K562 (cell line): Measurements from ENCODE around the gene CDKL4. TPM values are rescaled to one million over a fixed set of nuclear protein-coding genes. Genes with fewer than 3 reads are reported as not detected.

Experiments used
- ATAC-seq: fragments of 200-7000 bp; cut with Tn5 transposase; 3 replicates; pipeline ENCODE4 v1.9.1; 2020; ENCODE audit warnings: moderate library complexity
- BruUV-seq: library from RNA; stranded (reverse); fragments of 400-500 nt; replicated peaks from 2 replicates; lab custom pipeline; 2021; lab: Mats Ljungman, UMichigan
- CTCF ChIA-PET: fragments of 300-600 bp; formaldehyde crosslinking; extraction: SDS; loops from one replicate; lab custom pipeline; 2021; ENCODE audit warnings: low intra/inter-chr PET ratio; lab: Yijun Ruan, JAX
- POLR2A ChIA-PET: fragments of 300-600, 350-650 bp; sonication (Branson Sonifier 250); formaldehyde crosslinking; extraction: SDS; loops from one replicate; lab custom pipeline; 2021; ENCODE audit warnings: antibody characterized with exemption, inconsistent platforms; lab: Yijun Ruan, JAX
- DNase-seq, 4 experiments: peaks; one replicate each; pipeline versions ENCODE4 v3.0.0 to v3.0.0-alpha.2; 2011 to 2018; ENCODE audit warnings: low spot score in 3 of 4, mixed read lengths in 3 of 4; ENCODE audit errors: extremely low read depth in 1 of 4
- FAIRE-seq: peaks from 2 replicates; lab custom pipeline; 2011; peaks lifted over from hg19 to GRCh38; lab: Jason Lieb, UNC
- H2AFZ ChIP-seq: 2 replicates; pipeline ENCODE4 v1.6.0; 2011; ENCODE audit warnings: low read depth, low read length, control low read depth, inconsistent platforms
- H3K27ac ChIP-seq: fragments of 200-600 bp; 3 replicates; pipeline ENCODE4 v1.8.0; 2011; ENCODE audit warnings: low read depth, mild to moderate bottlenecking, control low read depth, inconsistent platforms, low read length, moderate library complexity, mixed read lengths; ENCODE audit errors: extremely low read depth
- H3K27me3 ChIP-seq, 2 experiments: fragments of 300-600 bp in 1 of 2; 2 replicates in 1 of 2; 3 replicates in 1 of 2; pipeline versions ENCODE4 v1.6.0 to v1.8.0; 2011; ENCODE audit warnings: inconsistent platforms in 2 of 2, low read length in 2 of 2, mild to moderate bottlenecking in 1 of 2, mixed read lengths in 1 of 2, moderate library complexity in 1 of 2; ENCODE audit not compliant: control insufficient read depth in 2 of 2, insufficient read depth in 2 of 2
- H3K36me3 ChIP-seq: fragments of 300-600 bp; 3 replicates; pipeline ENCODE4 v1.8.0; 2011; ENCODE audit warnings: mild to moderate bottlenecking, low read length, inconsistent platforms; ENCODE audit not compliant: control insufficient read depth, insufficient read depth
- H3K4me1 ChIP-seq, 2 experiments: fragments of 200-600 bp in 1 of 2; replicated peaks in 1 of 2; 2 replicates in 1 of 2; 3 replicates in 1 of 2; pipeline versions ENCODE4 v1.5.1 to v1.8.0; 2011; ENCODE audit warnings: inconsistent platforms in 2 of 2, low read length in 2 of 2, mild to moderate bottlenecking in 1 of 2, mixed read lengths in 1 of 2, moderate library complexity in 1 of 2; ENCODE audit not compliant: control insufficient read depth in 2 of 2, insufficient read depth in 2 of 2
- H3K4me2 ChIP-seq: 2 replicates; pipeline ENCODE4 v1.6.1; 2011; ENCODE audit warnings: low read length, control low read depth, inconsistent platforms, mixed read lengths; ENCODE audit not compliant: insufficient read depth
- H3K4me3 ChIP-seq: fragments of 200-600 bp; sonication (generic), shearing (Covaris generic); 2 replicates; pipeline ENCODE4 v1.5.1; 2016; ENCODE audit warnings: control low read depth, inconsistent platforms
- H3K79me2 ChIP-seq: fragments of 200-600 bp; 3 replicates; pipeline ENCODE4 v1.8.0; 2011; ENCODE audit warnings: low read length, inconsistent platforms; ENCODE audit not compliant: control insufficient read depth, insufficient read depth
- H3K9ac ChIP-seq, 2 experiments: 2 replicates each; pipeline versions ENCODE4 v1.6.0 to v1.6.1; 2011; ENCODE audit warnings: low read depth in 2 of 2, low read length in 2 of 2, control low read depth in 1 of 2, inconsistent platforms in 1 of 2, mild to moderate bottlenecking in 1 of 2, mixed read lengths in 1 of 2; ENCODE audit not compliant: insufficient read depth in 1 of 2
- H3K9me1 ChIP-seq: one replicate; pipeline ENCODE4 v1.6.0; 2011; ENCODE audit warnings: inconsistent platforms, mild to moderate bottlenecking, low read length, moderate library complexity; ENCODE audit not compliant: control insufficient read depth, insufficient read depth
- H3K9me3 ChIP-seq: replicated peaks from 2 replicates; pipeline ENCODE4 v1.5.1; 2011; ENCODE audit warnings: low read depth, low read length, inconsistent platforms; ENCODE audit not compliant: control insufficient read depth, insufficient read depth
- H4K20me1 ChIP-seq: replicated peaks from 2 replicates; pipeline ENCODE4 v1.6.1; 2011; ENCODE audit warnings: low read length, inconsistent platforms, mixed read lengths; ENCODE audit not compliant: control insufficient read depth, insufficient read depth
- CCNT2 ChIP-seq: IDR thresholded peaks from 2 replicates; pipeline ENCODE4 v1.6.1; 2011; ENCODE audit warnings: borderline replicate concordance, low read depth, mild to moderate bottlenecking, moderate library complexity, mixed read lengths, low read length; ENCODE audit not compliant: insufficient read length; ENCODE audit errors: extremely low read depth
- CHD4 ChIP-seq: fragments of 200-600 bp; sonication (generic); IDR thresholded peaks from 3 replicates; pipeline ENCODE4 v1.6.1; 2012; ENCODE audit warnings: low read depth, mild to moderate bottlenecking, mixed read lengths, low read length, inconsistent platforms; ENCODE audit not compliant: insufficient read depth, insufficient replicate concordance, poor library complexity, severe bottlenecking
- CREM ChIP-seq: IDR thresholded peaks from 2 replicates; pipeline ENCODE4 v1.6.1; 2014; ENCODE audit warnings: antibody characterized with exemption, low read depth
- HDAC6 ChIP-seq: IDR thresholded peaks from 2 replicates; pipeline ENCODE4 v1.6.1; 2012; ENCODE audit warnings: low read depth, mild to moderate bottlenecking, control low read depth, inconsistent platforms, low read length, moderate library complexity
- LARP7 ChIP-seq: fragments of 450-650 bp; IDR thresholded peaks from 2 replicates; pipeline ENCODE4 v1.6.1; 2016
- MEIS2 ChIP-seq: fragments of 450-650 bp; IDR thresholded peaks from 2 replicates; pipeline ENCODE4 v1.6.1; 2014; ENCODE audit warnings: mild to moderate bottlenecking; ENCODE audit not compliant: partially characterized antibody
- TBP ChIP-seq: optimal IDR thresholded peaks from 2 replicates; pipeline ENCODE3; 2011; ENCODE audit warnings: low read depth, low read length, improper control_type of control experiment
- YY1 ChIP-seq, 3 experiments: IDR thresholded peaks; 2 replicates each; pipeline ENCODE4 v1.6.1; 2011; ENCODE audit warnings: low read length in 2 of 3, mild to moderate bottlenecking in 2 of 3, moderate library complexity in 2 of 3, borderline replicate concordance in 1 of 3, control low read depth in 1 of 3, low read depth in 1 of 3; ENCODE audit not compliant: insufficient read depth in 3 of 3, insufficient replicate concordance in 2 of 3, control insufficient read depth in 1 of 3, insufficient read length in 1 of 3; ENCODE audit errors: extremely low read depth in 1 of 3
- ZBTB17 ChIP-seq: fragments of 450-650 bp; formaldehyde crosslinking; IDR thresholded peaks from 2 replicates; pipeline ENCODE4 v1.4.0; 2020; ENCODE audit warnings: mild to moderate bottlenecking
- ZNF316 ChIP-seq: fragments of 450-650 bp; IDR thresholded peaks from 2 replicates; pipeline ENCODE4 v1.6.1; 2016
- ZNF354B ChIP-seq: fragments of 250-450 bp; sonication (Bioruptor Pico); IDR thresholded peaks from 2 replicates; pipeline ENCODE4 v1.4.0; 2020
- WGBS: fragments of 100-300 bp; shearing (Covaris generic); methylation state at CpG from one replicate; pipeline ENCODE4 v1.1.6; 2016; ENCODE audit warnings: low coverage, mixed read lengths; ENCODE audit not compliant: insufficient coverage; ENCODE audit errors: missing lambda C conversion rate; 5-methylcytosine and 5-hydroxymethylcytosine counted together
- in situ Hi-C: fragments of 300-500 bp; cut with MboI; formaldehyde crosslinking; loops from 4 replicates; pipeline ENCODE4 v1.15.0; 2018; ENCODE audit warnings: inconsistent platforms, mixed read lengths
- intact Hi-C: fragments of 100-400 bp; cut with micrococcal nuclease; formaldehyde crosslinking; loops from 2 replicates; pipeline ENCODE4 v1.14.2; 2022
- polyA plus RNA-seq, 8 experiments: library from polyadenylated mRNA; depleted of rRNA in 4 of 8; stranded (reverse) in 5 of 8; unstranded in 3 of 8; fragments of >200 nt; fragmentation: Nextera tagmentation in 2 of 8; fragmentation: Illumina TruSeq in 1 of 8; extraction: Ambion mirVana in 2 of 8; extraction: Trizol in 1 of 8; gene quantifications; 2 replicates each; pipeline versions ENCODE4 v1.2.1 to v1.2.3, GENCODE V29; 2011 to 2014; ENCODE audit warnings: inconsistent platforms in 1 of 8, missing spikeins in 1 of 8
- total RNA-seq, 7 experiments: library from RNA; depleted of rRNA in 6 of 7; stranded (reverse); fragments of >200 nt in 6 of 7; fragmentation: Illumina TruSeq in 2 of 7; extraction: Trizol in 2 of 7; gene quantifications; 2 replicates each; pipeline versions ENCODE4 v1.2.1 to v1.2.3, GENCODE V29; 2011 to 2021; ENCODE audit warnings: low replicate concordance in 1 of 7
- TF ChIP-seq, protein P1 (sequence below): sonication (generic); formaldehyde crosslinking; IDR thresholded peaks from 2 replicates; pipeline ENCODE4 v1.8.1; 2023; ENCODE audit warnings: mild to moderate bottlenecking, missing genetic modification reagents
- TF ChIP-seq, protein P2 (sequence below): fragments of 450-650 bp; IDR thresholded peaks from 2 replicates; pipeline ENCODE4 v1.6.1; 2017; ENCODE audit warnings: antibody characterized with exemption, mild to moderate bottlenecking
- TF ChIP-seq, protein P3 (sequence below): fragments of 450-650 bp; IDR thresholded peaks from 2 replicates; pipeline ENCODE4 v1.6.1; 2016

Gene CDKL4
- total and polyA plus RNA-seq, 9 of the 15 experiments (the other 6 are each of a cell fraction or from before 2014, with no cell fraction given), result not detected

DNA sequence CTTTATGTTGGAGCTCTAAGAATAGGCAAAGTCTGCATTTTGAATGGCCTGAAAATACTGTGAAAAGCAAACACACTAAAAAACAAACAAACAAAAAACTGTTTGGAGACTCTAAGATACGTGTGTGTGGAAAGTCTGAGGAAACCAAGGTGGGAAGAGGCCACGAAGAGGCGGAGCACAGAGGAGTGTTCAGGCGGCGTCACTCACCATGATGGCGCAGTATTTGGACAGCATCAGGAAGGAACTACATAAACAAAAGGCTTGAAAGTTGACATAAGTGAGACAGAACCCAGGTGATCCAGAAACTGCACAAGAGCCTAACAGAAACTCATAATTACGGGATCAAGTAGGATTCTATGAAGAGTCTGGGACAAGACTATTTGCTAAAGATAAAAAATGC, 72.1 kb downstream of the CDKL4 start:
- FAIRE-seq, result no peak
- WGBS, result 54% methylated on average over 7 of the region's 7 CpGs
- H3K9me1 ChIP-seq, result no peaks in the 10 kb centered on the region
- DNase-seq, result peak in 2 of 4 experiments; percentile 34 to 36
- peak overlapping the region; percentile 35; the same call in 1 of the 3 replicates for H3K27ac ChIP-seq
- no peaks in the 10 kb centered on the region for H3K36me3 ChIP-seq
- ChIA-PET CTCF (no interaction called here), POLR2A (interaction anchor here (1.2 kb wide), 2 partner anchors 9 to 13 kb away, joined by 3 read pairs; no protein-coding TSS in a partner anchor)
- BruUV-seq, result no TSS peak
- peaks cover 0 to 5% of the 10 kb centered on the region in 2 experiments; a peak in 2 of 5 replicates for H3K4me1 ChIP-seq
- H2AFZ ChIP-seq, result peak overlapping the region; percentile 90
- H3K79me2 ChIP-seq, result no peaks in the 10 kb centered on the region
- H3K4me3 ChIP-seq, result no peak overlapping the region
- no peak overlapping the region; the same call in 1 of the 2 replicates for H3K4me2 ChIP-seq
- intact Hi-C loops, result no loop called here
- in situ Hi-C loops, result no loop called here
- no peak overlapping the region for H3K9ac ChIP-seq
- H4K20me1 ChIP-seq, result no peaks in the 10 kb centered on the region
- no peaks in the 10 kb centered on the region for H3K9me3 ChIP-seq
- no peaks in the 10 kb centered on the region for H3K27me3 ChIP-seq
- ATAC-seq, result peak; percentile 90
- peak; percentile 32; the same call in 1 of the 2 replicates for TF ChIP-seq ZNF316
- no peak for TF ChIP-seq LARP7
- no peak for TF ChIP-seq CCNT2
- peak; percentile 12 for TF ChIP-seq TBP
- no peak for TF ChIP-seq ZBTB17
- TF ChIP-seq, protein P1, sequence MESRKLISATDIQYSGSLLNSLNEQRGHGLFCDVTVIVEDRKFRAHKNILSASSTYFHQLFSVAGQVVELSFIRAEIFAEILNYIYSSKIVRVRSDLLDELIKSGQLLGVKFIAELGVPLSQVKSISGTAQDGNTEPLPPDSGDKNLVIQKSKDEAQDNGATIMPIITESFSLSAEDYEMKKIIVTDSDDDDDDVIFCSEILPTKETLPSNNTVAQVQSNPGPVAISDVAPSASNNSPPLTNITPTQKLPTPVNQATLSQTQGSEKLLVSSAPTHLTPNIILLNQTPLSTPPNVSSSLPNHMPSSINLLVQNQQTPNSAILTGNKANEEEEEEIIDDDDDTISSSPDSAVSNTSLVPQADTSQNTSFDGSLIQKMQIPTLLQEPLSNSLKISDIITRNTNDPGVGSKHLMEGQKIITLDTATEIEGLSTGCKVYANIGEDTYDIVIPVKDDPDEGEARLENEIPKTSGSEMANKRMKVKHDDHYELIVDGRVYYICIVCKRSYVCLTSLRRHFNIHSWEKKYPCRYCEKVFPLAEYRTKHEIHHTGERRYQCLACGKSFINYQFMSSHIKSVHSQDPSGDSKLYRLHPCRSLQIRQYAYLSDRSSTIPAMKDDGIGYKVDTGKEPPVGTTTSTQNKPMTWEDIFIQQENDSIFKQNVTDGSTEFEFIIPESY (CRISPR knock-in tag), result 0 out of 2 replicates have a peak, but pooled peaks have one; percentile 40
- TF ChIP-seq, protein P2, sequence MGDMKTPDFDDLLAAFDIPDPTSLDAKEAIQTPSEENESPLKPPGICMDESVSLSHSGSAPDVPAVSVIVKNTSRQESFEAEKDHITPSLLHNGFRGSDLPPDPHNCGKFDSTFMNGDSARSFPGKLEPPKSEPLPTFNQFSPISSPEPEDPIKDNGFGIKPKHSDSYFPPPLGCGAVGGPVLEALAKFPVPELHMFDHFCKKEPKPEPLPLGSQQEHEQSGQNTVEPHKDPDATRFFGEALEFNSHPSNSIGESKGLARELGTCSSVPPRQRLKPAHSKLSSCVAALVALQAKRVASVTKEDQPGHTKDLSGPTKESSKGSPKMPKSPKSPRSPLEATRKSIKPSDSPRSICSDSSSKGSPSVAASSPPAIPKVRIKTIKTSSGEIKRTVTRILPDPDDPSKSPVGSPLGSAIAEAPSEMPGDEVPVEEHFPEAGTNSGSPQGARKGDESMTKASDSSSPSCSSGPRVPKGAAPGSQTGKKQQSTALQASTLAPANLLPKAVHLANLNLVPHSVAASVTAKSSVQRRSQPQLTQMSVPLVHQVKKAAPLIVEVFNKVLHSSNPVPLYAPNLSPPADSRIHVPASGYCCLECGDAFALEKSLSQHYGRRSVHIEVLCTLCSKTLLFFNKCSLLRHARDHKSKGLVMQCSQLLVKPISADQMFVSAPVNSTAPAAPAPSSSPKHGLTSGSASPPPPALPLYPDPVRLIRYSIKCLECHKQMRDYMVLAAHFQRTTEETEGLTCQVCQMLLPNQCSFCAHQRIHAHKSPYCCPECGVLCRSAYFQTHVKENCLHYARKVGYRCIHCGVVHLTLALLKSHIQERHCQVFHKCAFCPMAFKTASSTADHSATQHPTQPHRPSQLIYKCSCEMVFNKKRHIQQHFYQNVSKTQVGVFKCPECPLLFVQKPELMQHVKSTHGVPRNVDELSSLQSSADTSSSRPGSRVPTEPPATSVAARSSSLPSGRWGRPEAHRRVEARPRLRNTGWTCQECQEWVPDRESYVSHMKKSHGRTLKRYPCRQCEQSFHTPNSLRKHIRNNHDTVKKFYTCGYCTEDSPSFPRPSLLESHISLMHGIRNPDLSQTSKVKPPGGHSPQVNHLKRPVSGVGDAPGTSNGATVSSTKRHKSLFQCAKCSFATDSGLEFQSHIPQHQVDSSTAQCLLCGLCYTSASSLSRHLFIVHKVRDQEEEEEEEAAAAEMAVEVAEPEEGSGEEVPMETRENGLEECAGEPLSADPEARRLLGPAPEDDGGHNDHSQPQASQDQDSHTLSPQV, result peak; percentile 53; the same call in 1 of the 2 replicates
- TF ChIP-seq HDAC6, result no peak
- TF ChIP-seq YY1 (IDR thresholded peaks at IDR 0.05; ENCODE audit: borderline replicate concordance in 1 of 3, control insufficient read depth in 1 of 3, extremely low read depth in 1 of 3, insufficient read depth in 3 of 3, insufficient read length in 1 of 3, insufficient replicate concordance in 2 of 3, low read depth in 1 of 3, low read length in 2 of 3), result peak in 1 of 3 experiments; percentile 24
- TF ChIP-seq, protein P3, sequence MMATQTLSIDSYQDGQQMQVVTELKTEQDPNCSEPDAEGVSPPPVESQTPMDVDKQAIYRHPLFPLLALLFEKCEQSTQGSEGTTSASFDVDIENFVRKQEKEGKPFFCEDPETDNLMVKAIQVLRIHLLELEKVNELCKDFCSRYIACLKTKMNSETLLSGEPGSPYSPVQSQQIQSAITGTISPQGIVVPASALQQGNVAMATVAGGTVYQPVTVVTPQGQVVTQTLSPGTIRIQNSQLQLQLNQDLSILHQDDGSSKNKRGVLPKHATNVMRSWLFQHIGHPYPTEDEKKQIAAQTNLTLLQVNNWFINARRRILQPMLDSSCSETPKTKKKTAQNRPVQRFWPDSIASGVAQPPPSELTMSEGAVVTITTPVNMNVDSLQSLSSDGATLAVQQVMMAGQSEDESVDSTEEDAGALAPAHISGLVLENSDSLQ, result peak; percentile 75
- TF ChIP-seq ZNF354B, result no peak
- peak; percentile 55; the same call in 1 of the 2 replicates for TF ChIP-seq CREM
- peak; percentile 43 for TF ChIP-seq MEIS2
- TF ChIP-seq CHD4, result no peak
